Transverse colon (tissue), 4 donors: ENCODE data around the gene CPEB4. TPM values are rescaled to one million over a fixed set of nuclear protein-coding genes. Genes with fewer than 3 reads are reported as not detected.

Experiments used
- DNase-seq: peaks from one replicate; pipeline ENCODE4 v3.0.0-alpha.2; 2019
- H3K27ac ChIP-seq, 4 donors: fragments of 200-600 bp; sonication (generic); 2 replicates each; pipeline ENCODE4 v1.5.1; 2016 to 2018; ENCODE audit warnings: inconsistent platforms in 4 of 4
- H3K27me3 ChIP-seq: fragments of 200-600 bp; sonication (generic); 2 replicates; pipeline ENCODE4 v1.5.1; 2017; ENCODE audit warnings: inconsistent platforms
- H3K36me3 ChIP-seq, 4 donors: fragments of 200-600 bp; sonication (generic); 2 replicates each; pipeline ENCODE4 v1.5.1; 2017 to 2019; ENCODE audit warnings: inconsistent platforms in 4 of 4
- H3K4me1 ChIP-seq, 4 donors: fragments of 200-600 bp; sonication (generic); 2 replicates each; pipeline ENCODE4 v1.5.1; 2017 to 2020; ENCODE audit warnings: inconsistent platforms in 4 of 4
- H3K4me3 ChIP-seq, 4 donors: fragments of 200-600 bp; sonication (generic); 1 replicate in 1 of 4; 2 replicates in 3 of 4; pipeline versions ENCODE4 v1.5.1 to v1.6.1; 2017 to 2019; ENCODE audit warnings: inconsistent platforms in 4 of 4
- H3K9me3 ChIP-seq, 2 donors: fragments of 200-600 bp; sonication (generic); 2 replicates each; pipeline ENCODE4 v1.5.1; 2017 to 2019; ENCODE audit warnings: inconsistent platforms in 2 of 2
- CTCF ChIP-seq, 5 experiments: fragments of 200-600 bp in 3 of 5; fragments of 450-650 bp in 2 of 5; sonication (generic) in 3 of 5; IDR thresholded peaks; 1 replicate in 2 of 5; 2 replicates in 3 of 5; pipeline ENCODE4 v1.5.1; 2016 to 2017; ENCODE audit warnings: antibody characterized with exemption in 5 of 5, inconsistent platforms in 3 of 5, mild to moderate bottlenecking in 2 of 5, moderate library complexity in 1 of 5
- EP300 ChIP-seq: sonication (generic); formaldehyde crosslinking; IDR thresholded peaks from one replicate; pipeline ENCODE4 v1.6.1; 2017; ENCODE audit warnings: antibody characterized with exemption, low read depth
- POLR2A ChIP-seq: fragments of 450-650 bp; IDR thresholded peaks from one replicate; pipeline ENCODE4 v1.6.1; 2016; ENCODE audit warnings: antibody characterized with exemption, mild to moderate bottlenecking, moderate library complexity
- POLR2AphosphoS5 ChIP-seq, 3 donors: sonication (generic); formaldehyde crosslinking; IDR thresholded peaks; one replicate each; pipeline ENCODE4 v1.6.1; 2016; ENCODE audit warnings: antibody characterized with exemption in 3 of 3
- WGBS, 2 donors: methylation state at CpG; one replicate each; pipeline ENCODE4 v1.1.5; 2018; ENCODE audit warnings: low coverage in 1 of 2; 5-methylcytosine and 5-hydroxymethylcytosine counted together
- in situ Hi-C, 4 donors: fragments of 200-750 bp; cut with MboI; loops; one replicate each; pipeline versions ENCODE4 v1.15.0 to v1.15.1; 2017; ENCODE audit warnings: low sequenced_read_pairs in 3 of 4, low pct_ligation_motif_present in 1 of 4, low pct_unique_long_range_greater_than_20kb in 1 of 4
- intact Hi-C: fragments of 100-400 bp; cut with DNase I; formaldehyde crosslinking; loops from one replicate; pipeline ENCODE4 v1.15.1; 2023; ENCODE audit warnings: low total_unique reads
- total RNA-seq, 4 donors: library from RNA; depleted of rRNA; stranded (reverse); fragments of >200 nt; gene quantifications; one replicate each; pipeline ENCODE4 v1.1.0, GENCODE V29; 2016

Gene CPEB4
- total RNA-seq, 4 donors from 2014 or later: 23.6 to 67.7 (median 36.5) TPM

- Histone ChIP-seq H3K9me3 (no peaks in the 10 kb centered on the region), H3K4me3 (no peak overlapping the region), H3K4me1 (peaks cover 5 to 33% (median 13%) of the 10 kb centered on the region in 4 donors), H3K36me3 (peaks cover 0 to 7% (median 0%) of the 10 kb centered on the region in 4 donors), H3K27me3 (no peaks in the 10 kb centered on the region), H3K27ac (no peak overlapping the region)
- intact Hi-C loops: no loop called here
- no peak for DNase-seq
- no peak for TF ChIP-seq CTCF (IDR thresholded peaks at IDR 0.05)
- TF ChIP-seq POLR2A: no peak
- no peak for TF ChIP-seq EP300
- TF ChIP-seq POLR2AphosphoS5 (IDR thresholded peaks at IDR 0.05): no peak
- in situ Hi-C loops: no loop called here
Observed at GRCh38 chr5:173911623-173912022, 23.5 kb downstream of the CPEB4 start.

- TF ChIP-seq CTCF (IDR thresholded peaks at IDR 0.05) (no peak), POLR2A (no peak), EP300 (no peak), POLR2AphosphoS5 (IDR thresholded peaks at IDR 0.05) (no peak)
- DNase-seq: no peak
- H3K4me1 ChIP-seq: peaks cover 7 to 35% (median 19%) of the 10 kb centered on the region in 4 donors
- in situ Hi-C loops: no loop called here
- no peaks in the 10 kb centered on the region for H3K27me3 ChIP-seq
- 51 to 60% methylated on average over 4 of the region's 4 CpGs for WGBS, 2 donors
- H3K9me3 ChIP-seq: no peaks in the 10 kb centered on the region
- intact Hi-C loops: loop anchor here (1.0 kb wide), 1 partner anchor 13 kb away; no protein-coding TSS in a partner anchor
- peak overlapping the region; percentile 0 to 28 (median 26) for H3K27ac ChIP-seq
- H3K36me3 ChIP-seq: peaks cover 0 to 7% (median 0%) of the 10 kb centered on the region in 4 donors
- H3K4me3 ChIP-seq: no peak overlapping the region
Observed at GRCh38 chr5:173913686-173914321, 25.7 kb downstream of the CPEB4 start.

GRCh38 chr5:173915310-173916014 lies 27.3 kb downstream of the CPEB4 start:
- in situ Hi-C loops: no loop called here

More at GRCh38 chr5:173915310-173916014, 27.3 kb downstream of the CPEB4 start:
- 82 to 94% methylated on average over 7 of the region's 7 CpGs for WGBS, 2 donors
- peaks cover 19 to 44% (median 28%) of the 10 kb centered on the region in 4 donors for H3K4me1 ChIP-seq
- no peak overlapping the region for H3K4me3 ChIP-seq
- peak overlapping the region in 1 of 4 donors; percentile 0 for H3K27ac ChIP-seq
- H3K9me3 ChIP-seq: no peaks in the 10 kb centered on the region
- no peak for DNase-seq
- TF ChIP-seq POLR2AphosphoS5 (IDR thresholded peaks at IDR 0.05) (no peak), CTCF (IDR thresholded peaks at IDR 0.05) (no peak), EP300 (no peak), POLR2A (no peak)
- peaks cover 0 to 7% (median 0%) of the 10 kb centered on the region in 4 donors for H3K36me3 ChIP-seq
- intact Hi-C loops: no loop called here
- no peaks in the 10 kb centered on the region for H3K27me3 ChIP-seq
